ENCODE results near the gene OR51E2. TPM values are rescaled to one million over a fixed set of nuclear protein-coding genes. Genes with fewer than 3 reads are reported as not detected.

Gene OR51E2, protein sequence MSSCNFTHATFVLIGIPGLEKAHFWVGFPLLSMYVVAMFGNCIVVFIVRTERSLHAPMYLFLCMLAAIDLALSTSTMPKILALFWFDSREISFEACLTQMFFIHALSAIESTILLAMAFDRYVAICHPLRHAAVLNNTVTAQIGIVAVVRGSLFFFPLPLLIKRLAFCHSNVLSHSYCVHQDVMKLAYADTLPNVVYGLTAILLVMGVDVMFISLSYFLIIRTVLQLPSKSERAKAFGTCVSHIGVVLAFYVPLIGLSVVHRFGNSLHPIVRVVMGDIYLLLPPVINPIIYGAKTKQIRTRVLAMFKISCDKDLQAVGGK
- not detected for total RNA-seq

DNA sequence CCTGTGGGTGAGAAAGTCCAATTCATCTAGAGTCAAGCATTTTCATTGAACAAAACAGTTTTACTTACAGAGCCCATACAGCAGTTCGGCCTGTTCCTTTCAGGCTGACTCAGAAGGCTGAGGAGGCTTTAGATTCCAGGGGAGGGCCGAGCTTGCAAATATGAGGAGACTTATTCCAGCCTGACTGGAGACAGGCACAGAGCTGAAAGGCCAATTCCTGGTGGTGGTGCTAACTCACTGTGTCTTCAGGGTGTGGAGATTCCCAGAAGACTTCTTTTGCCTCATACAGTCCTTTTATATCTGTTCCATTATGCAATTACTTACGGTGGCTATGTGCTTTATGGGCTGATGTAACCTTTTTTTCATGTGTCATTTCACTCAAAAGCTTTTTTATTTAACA lies at the start of gene OR51E2:
OR51E2 (minus strand) TSS at position 269 of the 400 bp plus-strand sequence. CDS start 15,142 bp downstream, outside the sequence.

DNA sequence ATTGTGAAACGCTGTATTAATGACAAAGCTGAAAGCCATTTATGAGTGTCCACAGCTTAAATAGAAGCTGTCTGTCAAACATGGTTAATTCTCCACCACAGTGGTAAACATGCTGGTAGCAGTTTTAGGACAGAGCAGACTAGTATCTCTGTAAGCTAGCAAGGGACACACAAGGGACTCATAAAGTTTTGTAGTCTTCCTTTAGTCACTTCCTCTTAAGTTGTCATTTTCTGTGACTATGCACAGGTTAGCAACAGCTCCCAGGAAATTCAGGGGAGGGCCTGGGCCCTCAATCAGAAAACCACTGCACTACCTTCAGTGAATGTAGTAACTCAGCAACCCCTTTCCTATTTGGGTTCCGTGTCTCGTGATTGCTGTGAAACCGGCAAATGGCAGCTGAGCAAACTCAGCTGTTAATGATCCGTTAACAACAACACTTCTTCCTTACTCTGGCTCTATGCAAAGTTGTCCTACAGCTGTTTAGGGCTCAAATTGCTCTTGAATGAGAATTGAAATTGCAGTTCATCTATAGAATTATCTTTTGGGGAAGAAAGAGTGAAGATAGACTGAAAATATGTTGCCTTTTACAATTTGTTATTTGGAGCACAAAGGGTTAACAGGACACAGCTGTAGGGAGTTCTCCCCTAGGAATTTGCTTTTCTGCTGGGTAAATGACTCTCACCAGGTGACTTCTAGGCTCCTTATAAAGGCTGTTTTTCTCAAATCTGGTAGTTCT lies 6.6 kb upstream of the OR51E2 start, which contains the start of gene MMP26:
MMP26 (plus strand) TSS at position 731 of the 736 bp plus-strand sequence.

DNA sequence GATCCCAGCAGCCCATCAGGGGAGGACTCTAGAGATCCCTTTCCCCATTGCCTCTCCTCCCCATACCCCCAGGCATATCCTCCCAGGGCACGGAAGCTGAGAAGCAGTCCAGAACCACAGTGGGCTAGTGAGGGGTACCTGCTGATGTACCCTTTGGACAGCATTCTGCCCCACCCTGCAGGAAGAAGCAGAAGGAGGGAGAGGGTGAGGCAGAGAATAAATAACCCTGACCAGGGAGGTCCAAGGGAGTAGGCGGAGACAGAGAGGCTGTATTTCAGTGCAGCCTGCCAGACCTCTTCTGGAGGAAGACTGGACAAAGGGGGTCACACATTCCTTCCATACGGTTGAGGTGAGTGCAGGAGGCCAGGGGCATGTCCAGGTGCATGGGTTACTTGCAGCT lies 54.0 kb downstream of the OR51E2 start, which contains the start of gene OR51E1:
OR51E1 (plus strand) TSS at position 301 of the 400 bp plus-strand sequence. CDS start 8,545 bp downstream, outside the sequence.

DNA sequence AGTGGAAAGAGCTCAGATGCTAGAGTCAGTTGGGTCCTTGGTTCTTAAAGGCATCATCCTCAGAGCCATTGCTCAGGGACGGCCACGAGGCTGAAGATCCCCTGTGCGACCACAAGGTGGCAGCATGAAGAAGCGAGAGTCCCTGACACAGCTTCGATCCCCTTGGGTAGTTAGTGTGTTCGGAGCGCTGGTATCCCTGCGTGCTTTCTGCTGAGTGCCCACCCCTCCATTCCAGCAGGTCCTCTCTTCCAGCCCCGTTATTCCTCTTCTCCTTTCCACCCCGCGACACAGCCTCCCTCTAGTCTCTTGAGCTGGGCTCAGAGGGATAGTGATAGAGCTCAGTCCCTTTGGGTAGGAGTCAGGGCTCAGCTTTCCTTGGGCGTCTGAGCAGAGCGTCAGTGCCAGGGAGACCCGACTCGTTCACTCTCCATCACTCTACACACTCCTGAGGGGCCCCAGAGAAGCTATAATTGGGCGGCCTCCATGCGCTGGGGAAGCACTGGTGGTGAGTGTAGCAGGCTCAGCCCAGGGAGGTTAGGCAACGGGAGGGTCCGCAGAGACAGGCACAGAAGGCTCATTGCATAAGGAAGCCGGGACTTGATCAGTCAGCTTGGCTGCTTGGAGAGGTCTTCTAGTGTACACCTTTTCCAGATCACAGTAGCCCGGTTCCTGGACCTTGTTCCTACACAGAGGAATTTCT lies 60.5 kb downstream of the OR51E2 start, which contains the start of gene OR51D1:
OR51D1 (plus strand) TSS at position 516 of the 700 bp plus-strand sequence. CDS start 2,314 bp downstream, outside the sequence.

Other genes with a start within 250 kb of the OR51E2 start
- under 1 TPM; 0.34 to 1.00 TPM for gene OR52K2, start 248.6 kb downstream of the OR51E2 start, total RNA-seq
- under 1 TPM; under 0.01 TPM for gene OR52K1, start 215.2 kb downstream of the OR51E2 start, total RNA-seq
- gene OR52M1, start 152.7 kb downstream of the OR51E2 start, total RNA-seq: not detected
- gene OR52I2, start 116.1 kb downstream of the OR51E2 start, total RNA-seq: not detected
- not detected for gene OR52I1, start 103.8 kb downstream of the OR51E2 start, total RNA-seq
- gene TRIM68, start 89.6 kb downstream of the OR51E2 start, total RNA-seq: 10 to 100 TPM in 1 of 2 donors, 1 to 10 TPM in 1; 8.3 to 10.7 TPM
- not detected for gene OR51D1, start 60.4 kb downstream of the OR51E2 start, total RNA-seq
- gene OR51E1, start 53.9 kb downstream of the OR51E2 start, total RNA-seq: not detected
- not detected for gene MMP26, start 6.9 kb upstream of the OR51E2 start, total RNA-seq
- not detected for gene OR51F1, start 72.1 kb upstream of the OR51E2 start, total RNA-seq
- gene OR52R1, start 106.5 kb upstream of the OR51E2 start, total RNA-seq: not detected
- gene OR51F2, start 123.5 kb upstream of the OR51E2 start, total RNA-seq: not detected
- not detected for gene OR51S1, start 151.4 kb upstream of the OR51E2 start, total RNA-seq
- not detected for gene OR51T1, start 184.0 kb upstream of the OR51E2 start, total RNA-seq
- not detected for gene OR51A7, start 205.9 kb upstream of the OR51E2 start, total RNA-seq
- gene OR51G2, start 221.5 kb upstream of the OR51E2 start, total RNA-seq: not detected
- not detected for gene OR51G1, start 226.5 kb upstream of the OR51E2 start, total RNA-seq
- gene OR51A4, start 249.8 kb upstream of the OR51E2 start, total RNA-seq: not detected